Measurements from ENCODE around the gene LIN28B.

The LIN28B gene

DNA sequence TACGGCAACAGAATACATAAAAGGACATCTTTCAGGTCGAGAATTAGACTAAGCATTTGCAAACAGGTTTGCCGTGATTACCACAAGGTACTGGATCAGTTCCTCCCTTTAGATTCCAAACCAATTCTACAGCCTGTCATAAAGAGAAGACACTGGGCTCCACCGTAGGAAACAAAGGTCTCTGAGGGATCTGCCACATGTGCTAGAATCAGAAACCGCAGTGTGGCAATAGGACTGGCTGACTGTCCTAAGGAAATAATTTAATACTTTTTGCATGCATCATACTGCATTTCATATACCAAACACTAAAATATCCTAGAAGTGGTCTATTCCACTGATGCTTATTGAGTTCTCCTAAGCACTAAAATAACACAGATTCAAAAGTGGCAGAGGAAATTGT lies 163.7 kb downstream of the LIN28B start:
- H3K27me3 ChIP-seq (ENCODE audit: control insufficient read depth, low read length) = no peaks in the 10 kb centered on the region; the same call in 1 of the 2 replicates
- TF ChIP-seq, protein P1, sequence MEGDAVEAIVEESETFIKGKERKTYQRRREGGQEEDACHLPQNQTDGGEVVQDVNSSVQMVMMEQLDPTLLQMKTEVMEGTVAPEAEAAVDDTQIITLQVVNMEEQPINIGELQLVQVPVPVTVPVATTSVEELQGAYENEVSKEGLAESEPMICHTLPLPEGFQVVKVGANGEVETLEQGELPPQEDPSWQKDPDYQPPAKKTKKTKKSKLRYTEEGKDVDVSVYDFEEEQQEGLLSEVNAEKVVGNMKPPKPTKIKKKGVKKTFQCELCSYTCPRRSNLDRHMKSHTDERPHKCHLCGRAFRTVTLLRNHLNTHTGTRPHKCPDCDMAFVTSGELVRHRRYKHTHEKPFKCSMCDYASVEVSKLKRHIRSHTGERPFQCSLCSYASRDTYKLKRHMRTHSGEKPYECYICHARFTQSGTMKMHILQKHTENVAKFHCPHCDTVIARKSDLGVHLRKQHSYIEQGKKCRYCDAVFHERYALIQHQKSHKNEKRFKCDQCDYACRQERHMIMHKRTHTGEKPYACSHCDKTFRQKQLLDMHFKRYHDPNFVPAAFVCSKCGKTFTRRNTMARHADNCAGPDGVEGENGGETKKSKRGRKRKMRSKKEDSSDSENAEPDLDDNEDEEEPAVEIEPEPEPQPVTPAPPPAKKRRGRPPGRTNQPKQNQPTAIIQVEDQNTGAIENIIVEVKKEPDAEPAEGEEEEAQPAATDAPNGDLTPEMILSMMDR (IDR thresholded peaks at IDR 0.05; ENCODE audit: low read depth, low read length, poor library complexity, severe bottlenecking) = no peak
- TF ChIP-seq EZH2phosphoT487 (IDR thresholded peaks at IDR 0.05; ENCODE audit: borderline replicate concordance, low read length) = no peak
- H3K9me2 ChIP-seq (replicated peaks; ENCODE audit: control insufficient read depth, low read length) = no peaks in the 10 kb centered on the region
- H3K4me2 ChIP-seq (ENCODE audit: low read length) = no peak overlapping the region
- no peaks in the 10 kb centered on the region for H3K4me1 ChIP-seq (ENCODE audit: control insufficient read depth, low read length)
- no peaks in the 10 kb centered on the region for H3F3A ChIP-seq (ENCODE audit: control insufficient read depth, insufficient read depth)
- H3K79me2 ChIP-seq (ENCODE audit: control insufficient read depth, low read length) = no peaks in the 10 kb centered on the region
- no peaks in the 10 kb centered on the region for H4K20me1 ChIP-seq (ENCODE audit: control insufficient read depth, insufficient read depth, low read depth, low read length)
- H3K27ac ChIP-seq (ENCODE audit: low read depth, low read length) = no peak overlapping the region
- H3K9me3 ChIP-seq (ENCODE audit: control insufficient read depth, insufficient read depth, low read length) = no peaks in the 10 kb centered on the region
- no peaks in the 10 kb centered on the region for H3K36me3 ChIP-seq (ENCODE audit: control insufficient read depth, low read length)
- no peak overlapping the region for H3K4me3 ChIP-seq (ENCODE audit: low read length)

DNA sequence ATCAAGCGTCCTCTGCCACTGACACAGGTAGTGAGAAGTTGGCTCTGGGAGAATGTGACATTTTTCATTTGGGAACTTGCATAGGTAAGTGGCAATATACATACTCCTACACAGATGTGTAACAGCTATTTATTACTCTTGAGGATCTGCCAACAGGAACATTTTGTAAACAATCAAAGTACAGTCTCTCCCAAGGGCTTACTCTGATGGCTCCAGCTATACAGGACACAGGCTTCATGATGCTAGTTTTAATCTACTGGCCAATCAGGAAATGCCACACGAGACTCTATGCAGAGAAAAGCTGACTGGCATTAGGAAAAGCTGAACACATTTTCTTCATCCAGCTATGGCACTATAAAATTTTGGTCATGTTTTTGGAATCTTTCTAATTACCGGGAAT lies 165.1 kb downstream of the LIN28B start:
- H3K36me3 ChIP-seq (ENCODE audit: control insufficient read depth, low read length) = no peaks in the 10 kb centered on the region
- no peaks in the 10 kb centered on the region for H3K9me2 ChIP-seq (replicated peaks; ENCODE audit: control insufficient read depth, low read length)
- H3K4me2 ChIP-seq (ENCODE audit: low read length) = no peak overlapping the region
- H3F3A ChIP-seq (ENCODE audit: control insufficient read depth, insufficient read depth) = no peaks in the 10 kb centered on the region
- no peak overlapping the region for H3K27ac ChIP-seq (ENCODE audit: low read depth, low read length)
- H3K4me3 ChIP-seq (ENCODE audit: low read length) = no peak overlapping the region
- H4K20me1 ChIP-seq (ENCODE audit: control insufficient read depth, insufficient read depth, low read depth, low read length) = no peaks in the 10 kb centered on the region
- no peak for TF ChIP-seq EZH2phosphoT487 (IDR thresholded peaks at IDR 0.05; ENCODE audit: borderline replicate concordance, low read length)
- TF ChIP-seq, protein P1 (IDR thresholded peaks at IDR 0.05; ENCODE audit: low read depth, low read length, poor library complexity, severe bottlenecking) = no peak
- no peaks in the 10 kb centered on the region for H3K9me3 ChIP-seq (ENCODE audit: control insufficient read depth, insufficient read depth, low read length)
- no peaks in the 10 kb centered on the region; the same call in 1 of the 2 replicates for H3K27me3 ChIP-seq (ENCODE audit: control insufficient read depth, low read length)
- H3K79me2 ChIP-seq (ENCODE audit: control insufficient read depth, low read length) = no peaks in the 10 kb centered on the region
- H3K4me1 ChIP-seq (ENCODE audit: control insufficient read depth, low read length) = no peaks in the 10 kb centered on the region

DNA sequence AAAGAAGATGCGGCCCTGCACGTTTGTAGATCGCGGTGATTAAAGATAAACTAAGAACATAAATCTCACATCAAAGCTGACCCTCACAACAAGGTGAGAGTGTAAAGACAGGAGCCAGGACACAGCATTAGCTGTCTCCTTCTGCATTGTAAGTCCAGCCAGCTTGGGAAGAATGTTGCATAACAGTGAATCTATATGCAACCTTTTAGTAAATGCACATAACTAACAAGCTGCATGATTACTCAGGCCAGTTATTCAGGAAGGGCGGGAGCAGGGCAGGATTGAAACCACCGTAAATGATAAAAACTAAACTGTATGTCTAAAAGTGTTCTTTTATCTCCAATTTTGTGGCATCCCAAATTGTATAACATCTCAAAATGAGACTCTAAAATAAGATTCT lies 165.8 kb downstream of the LIN28B start:
- H3K36me3 ChIP-seq (ENCODE audit: control insufficient read depth, low read length) = no peaks in the 10 kb centered on the region
- no peaks in the 10 kb centered on the region for H3K4me1 ChIP-seq (ENCODE audit: control insufficient read depth, low read length)
- H3F3A ChIP-seq (ENCODE audit: control insufficient read depth, insufficient read depth) = no peaks in the 10 kb centered on the region
- no peaks in the 10 kb centered on the region for H3K9me2 ChIP-seq (replicated peaks; ENCODE audit: control insufficient read depth, low read length)
- no peaks in the 10 kb centered on the region for H3K9me3 ChIP-seq (ENCODE audit: control insufficient read depth, insufficient read depth, low read length)
- H3K79me2 ChIP-seq (ENCODE audit: control insufficient read depth, low read length) = no peaks in the 10 kb centered on the region
- no peak for TF ChIP-seq EZH2phosphoT487 (IDR thresholded peaks at IDR 0.05; ENCODE audit: borderline replicate concordance, low read length)
- TF ChIP-seq, protein P1 (IDR thresholded peaks at IDR 0.05; ENCODE audit: low read depth, low read length, poor library complexity, severe bottlenecking) = no peak
- H4K20me1 ChIP-seq (ENCODE audit: control insufficient read depth, insufficient read depth, low read depth, low read length) = no peaks in the 10 kb centered on the region
- no peaks in the 10 kb centered on the region; the same call in 1 of the 2 replicates for H3K27me3 ChIP-seq (ENCODE audit: control insufficient read depth, low read length)
- H3K4me3 ChIP-seq (ENCODE audit: low read length) = no peak overlapping the region
- no peak overlapping the region for H3K27ac ChIP-seq (ENCODE audit: low read depth, low read length)
- no peak overlapping the region for H3K4me2 ChIP-seq (ENCODE audit: low read length)
